Cardiac muscle cell (in vitro differentiated cells and primary cell): ENCODE data around the gene OGDH. TPM values are rescaled to one million over a fixed set of nuclear protein-coding genes. Genes with fewer than 3 reads are reported as not detected.

Experiments used
- DNase-seq, 2 donors: peaks; one replicate each; pipeline versions ENCODE4 v3.0.0 to v3.0.0-alpha.2; 2010 to 2017; ENCODE audit warnings: low read depth in 1 of 2, low spot score in 1 of 2
- H3K27ac ChIP-seq: fragments of 200-600 bp; sonication (generic); 2 replicates; pipeline ENCODE4 v1.5.1; 2016
- H3K27me3 ChIP-seq: fragments of 200-600 bp; sonication (generic); 2 replicates; pipeline ENCODE4 v1.6.0; 2016; ENCODE audit warnings: control low read depth
- H3K36me3 ChIP-seq: fragments of 200-600 bp; sonication (generic); 2 replicates; pipeline ENCODE4 v1.5.1; 2016; ENCODE audit warnings: control low read depth
- H3K4me1 ChIP-seq: fragments of 200-600 bp; sonication (generic); 2 replicates; pipeline ENCODE4 v1.8.1; 2017; ENCODE audit warnings: low read depth, mild to moderate bottlenecking, mixed run types
- H3K4me3 ChIP-seq: fragments of 200-600 bp; sonication (generic); 2 replicates; pipeline ENCODE4 v1.5.1; 2016; ENCODE audit warnings: mild to moderate bottlenecking
- H3K9me3 ChIP-seq: fragments of 200-600 bp; sonication (generic); 2 replicates; pipeline ENCODE4 v1.5.1; 2017; ENCODE audit warnings: low read depth, mild to moderate bottlenecking, control low read depth
- CTCF ChIP-seq: IDR thresholded peaks from 2 replicates; pipeline ENCODE4 v1.5.1; 2012; ENCODE audit warnings: low read depth, mild to moderate bottlenecking, low read length
- polyA plus RNA-seq: library from polyadenylated mRNA; unstranded; fragments of >200 nt; fragmentation: Nextera tagmentation; extraction: Ambion mirVana; gene quantifications from 2 replicates; pipeline ENCODE4 v1.2.1, GENCODE V29; 2016
- total RNA-seq: library from RNA; depleted of rRNA; stranded (reverse); fragments of >200 nt; gene quantifications from 2 replicates; pipeline ENCODE4 v1.2.3, GENCODE V29; 2016

OGDH gene
- total and polyA plus RNA-seq, 2 experiments from 2014 or later: 71.9 to 111 TPM

- no peak overlapping the region for H3K4me3 ChIP-seq
- no peak for TF ChIP-seq CTCF
- no peaks in the 10 kb centered on the region for H3K9me3 ChIP-seq
- peaks cover 21% of the 10 kb centered on the region for H3K36me3 ChIP-seq
- no peaks in the 10 kb centered on the region for H3K4me1 ChIP-seq
- no peak for DNase-seq
- H3K27me3 ChIP-seq: no peaks in the 10 kb centered on the region
- peak overlapping the region; percentile 13 for H3K27ac ChIP-seq
Measured at GRCh38 chr7:44563171-44563679, 43.2 kb upstream of the OGDH start.

- Histone ChIP-seq H3K4me1 (no peaks in the 10 kb centered on the region), H3K27ac (peak overlapping the region; percentile 12), H3K36me3 (peaks cover 33% of the 10 kb centered on the region), H3K27me3 (no peaks in the 10 kb centered on the region), H3K9me3 (no peaks in the 10 kb centered on the region), H3K4me3 (no peak overlapping the region)
- no peak for TF ChIP-seq CTCF
- DNase-seq: no peak
Measured at GRCh38 chr7:44564606-44565005, 41.8 kb upstream of the OGDH start.

GRCh38 chr7:44565097-44565794 lies 41.2 kb upstream of the OGDH start:
- Histone ChIP-seq H3K36me3 (peaks cover 39% of the 10 kb centered on the region), H3K27me3 (no peaks in the 10 kb centered on the region), H3K9me3 (no peaks in the 10 kb centered on the region), H3K4me3 (no peak overlapping the region), H3K4me1 (no peaks in the 10 kb centered on the region), H3K27ac (peak overlapping the region; percentile 12)
- peak; percentile 96 for TF ChIP-seq CTCF
- peak; percentile 74 to 75 for DNase-seq

- DNase-seq: no peak
- peak overlapping the region; percentile 42 for H3K27ac ChIP-seq
- no peak overlapping the region for H3K4me3 ChIP-seq
- H3K4me1 ChIP-seq: no peaks in the 10 kb centered on the region
- no peaks in the 10 kb centered on the region for H3K27me3 ChIP-seq
- H3K9me3 ChIP-seq: no peaks in the 10 kb centered on the region
- H3K36me3 ChIP-seq: peaks cover 46% of the 10 kb centered on the region
- no peak for TF ChIP-seq CTCF
Measured at GRCh38 chr7:44565795-44566559, 40.5 kb upstream of the OGDH start.

- no peaks in the 10 kb centered on the region for H3K4me1 ChIP-seq
- peaks cover 53% of the 10 kb centered on the region for H3K36me3 ChIP-seq
- H3K4me3 ChIP-seq: no peak overlapping the region
- H3K9me3 ChIP-seq: no peaks in the 10 kb centered on the region
- no peak for TF ChIP-seq CTCF
- H3K27ac ChIP-seq: no peak overlapping the region
- H3K27me3 ChIP-seq: no peaks in the 10 kb centered on the region
- no peak for DNase-seq
Measured at GRCh38 chr7:44566680-44567079, 39.7 kb upstream of the OGDH start.
